Measurements from ENCODE around the gene ARL6IP4. TPM values are rescaled to one million over a fixed set of nuclear protein-coding genes. Genes with fewer than 3 reads are reported as not detected.

ARL6IP4 gene
- total RNA-seq, 2 experiments from 2014 or later: 140 to 142 TPM

- Histone ChIP-seq H3K27me3 (ENCODE audit: control insufficient read depth in 1 of 2, insufficient read depth in 2 of 2, low read length in 2 of 2) (no peaks in the 10 kb centered on the region), H3K9me3 (ENCODE audit: control insufficient read depth in 1 of 2, insufficient read depth in 1 of 2, low read length in 2 of 2) (no peaks in the 10 kb centered on the region), H3K4me3 (ENCODE audit: low read length) (no peak overlapping the region), H3K27ac (ENCODE audit: low read depth in 1 of 2, low read length in 2 of 2) (no peak overlapping the region), H3K4me1 (ENCODE audit: insufficient read depth, low read length) (no peaks in the 10 kb centered on the region), H3K36me3 (ENCODE audit: insufficient read depth, low read length) (peaks cover 37% of the 10 kb centered on the region)
- no peak for DNase-seq
- H3K4me3 Mint-ChIP-seq: no peak overlapping the region
- peaks cover 63% of the 10 kb centered on the region for H3K36me3 Mint-ChIP-seq (ENCODE audit: low read depth)
- intact Hi-C loops (cut with DNase I, micrococcal nuclease): no loop called here
- TF ChIP-seq CTCF (IDR thresholded peaks at IDR 0.05): no peak
- no peaks in the 10 kb centered on the region for H3K9me3 Mint-ChIP-seq
- ChIA-PET POLR2A (no interaction called here), CTCF (no interaction called here)
- no peaks in the 10 kb centered on the region for H3K4me1 Mint-ChIP-seq (ENCODE audit: low read depth)
- ATAC-seq (ENCODE audit: poor library complexity): no peak
- H3K27ac Mint-ChIP-seq: no peak overlapping the region
- H3K27me3 Mint-ChIP-seq: no peaks in the 10 kb centered on the region
Measured at GRCh38 chr12:123004287-123004686, 23.8 kb downstream of the ARL6IP4 start.

- Histone ChIP-seq H3K27ac (ENCODE audit: low read depth in 1 of 2, low read length in 2 of 2) (no peak overlapping the region), H3K4me3 (ENCODE audit: low read length) (no peak overlapping the region), H3K9me3 (ENCODE audit: control insufficient read depth in 1 of 2, insufficient read depth in 1 of 2, low read length in 2 of 2) (no peaks in the 10 kb centered on the region), H3K36me3 (ENCODE audit: insufficient read depth, low read length) (peaks cover 39% of the 10 kb centered on the region), H3K4me1 (ENCODE audit: insufficient read depth, low read length) (no peaks in the 10 kb centered on the region), H3K27me3 (ENCODE audit: control insufficient read depth in 1 of 2, insufficient read depth in 2 of 2, low read length in 2 of 2) (no peaks in the 10 kb centered on the region)
- Mint-ChIP-seq H3K4me1 (ENCODE audit: low read depth) (no peaks in the 10 kb centered on the region), H3K27ac (no peak overlapping the region), H3K9me3 (no peaks in the 10 kb centered on the region), H3K27me3 (no peaks in the 10 kb centered on the region), H3K36me3 (ENCODE audit: low read depth) (peaks cover 69% of the 10 kb centered on the region), H3K4me3 (no peak overlapping the region)
- TF ChIP-seq CTCF (IDR thresholded peaks at IDR 0.05): no peak
- ATAC-seq (ENCODE audit: poor library complexity) (no peak), DNase-seq (no peak)
- intact Hi-C loops (cut with DNase I, micrococcal nuclease): no loop called here
- CTCF ChIA-PET: no interaction called here
- POLR2A ChIA-PET: no interaction called here
Measured at GRCh38 chr12:123005081-123005626, 24.7 kb downstream of the ARL6IP4 start.

- no peaks in the 10 kb centered on the region for H3K4me1 ChIP-seq (ENCODE audit: insufficient read depth, low read length)
- H3K9me3 Mint-ChIP-seq: no peaks in the 10 kb centered on the region
- H3K4me3 Mint-ChIP-seq: no peak overlapping the region
- POLR2A ChIA-PET: no interaction called here
- CTCF ChIA-PET: no interaction called here
- peaks cover 38% of the 10 kb centered on the region for H3K36me3 ChIP-seq (ENCODE audit: insufficient read depth, low read length)
- no peak overlapping the region for H3K27ac ChIP-seq (ENCODE audit: low read depth in 1 of 2, low read length in 2 of 2)
- peaks cover 73% of the 10 kb centered on the region for H3K36me3 Mint-ChIP-seq (ENCODE audit: low read depth)
- no peaks in the 10 kb centered on the region for H3K4me1 Mint-ChIP-seq (ENCODE audit: low read depth)
- intact Hi-C loops (cut with DNase I, micrococcal nuclease): no loop called here
- DNase-seq (no peak), ATAC-seq (ENCODE audit: poor library complexity) (no peak)
- no peaks in the 10 kb centered on the region for H3K27me3 ChIP-seq (ENCODE audit: control insufficient read depth in 1 of 2, insufficient read depth in 2 of 2, low read length in 2 of 2)
- no peak overlapping the region for H3K4me3 ChIP-seq (ENCODE audit: low read length)
- no peak for TF ChIP-seq CTCF (IDR thresholded peaks at IDR 0.05)
- H3K27me3 Mint-ChIP-seq: no peaks in the 10 kb centered on the region
- H3K9me3 ChIP-seq (ENCODE audit: control insufficient read depth in 1 of 2, insufficient read depth in 1 of 2, low read length in 2 of 2): no peaks in the 10 kb centered on the region
- H3K27ac Mint-ChIP-seq: no peak overlapping the region
Measured at GRCh38 chr12:123006977-123007376, 26.5 kb downstream of the ARL6IP4 start.
